Gastrocnemius medialis (tissue), 4 donors: ENCODE measurements around the gene PAPSS1. TPM values are rescaled to one million over a fixed set of nuclear protein-coding genes. Genes with fewer than 3 reads are reported as not detected.

Experiments used
- ATAC-seq, 2 donors: fragments of 150-250 bp; one replicate each; pipeline ENCODE4 v1.9.1; 2016
- DNase-seq, 2 donors: peaks; one replicate each; pipeline ENCODE4 v3.0.0-alpha.2; 2019
- H3K27ac ChIP-seq, 4 donors: fragments of 200-600 bp; sonication (generic); 1 replicate in 1 of 4; 2 replicates in 3 of 4; pipeline ENCODE4 v1.5.1; 2016 to 2018; ENCODE audit warnings: mild to moderate bottlenecking in 2 of 4, moderate library complexity in 1 of 4
- H3K27me3 ChIP-seq, 3 donors: fragments of 200-600 bp; sonication (generic) in 2 of 3; 1 replicate in 1 of 3; 2 replicates in 2 of 3; pipeline versions ENCODE4 v1.5.1 to v1.6.0; 2016 to 2019; ENCODE audit warnings: mild to moderate bottlenecking in 1 of 3, moderate library complexity in 1 of 3
- H3K36me3 ChIP-seq, 2 donors: fragments of 200-600 bp; sonication (generic) in 1 of 2; one replicate each; pipeline ENCODE4 v1.5.1; 2017 to 2018
- H3K4me1 ChIP-seq, 2 donors: fragments of 200-600 bp; sonication (generic) in 1 of 2; one replicate each; pipeline ENCODE4 v1.5.1; 2016 to 2017; ENCODE audit warnings: mild to moderate bottlenecking in 2 of 2
- H3K4me3 ChIP-seq, 4 donors: fragments of 200-600 bp; sonication (generic) in 3 of 4; 1 replicate in 1 of 4; 2 replicates in 3 of 4; pipeline ENCODE4 v1.5.1; 2016 to 2019; ENCODE audit warnings: mild to moderate bottlenecking in 2 of 4
- H3K9me3 ChIP-seq, 3 donors: fragments of 200-600 bp; sonication (generic) in 2 of 3; 1 replicate in 1 of 3; 2 replicates in 2 of 3; pipeline ENCODE4 v1.5.1; 2016 to 2019
- POLR2A ChIP-seq, 2 donors: fragments of 450-650 bp; IDR thresholded peaks; one replicate each; pipeline ENCODE4 v1.6.1; 2017; ENCODE audit warnings: antibody characterized with exemption in 2 of 2, mild to moderate bottlenecking in 2 of 2, moderate library complexity in 2 of 2
- in situ Hi-C, 4 donors: fragments of 200-750 bp; cut with MboI; loops; one replicate each; pipeline versions ENCODE4 v1.15.0 to v1.8.0; 2017; ENCODE audit warnings: low sequenced_read_pairs in 4 of 4
- intact Hi-C: fragments of 100-400 bp; cut with DNase I; formaldehyde crosslinking; loops from one replicate; pipeline ENCODE4 v1.15.1; 2023; ENCODE audit warnings: low total_unique reads
- total RNA-seq, 4 donors: library from RNA; depleted of rRNA; stranded (reverse); fragments of >200 nt; gene quantifications; one replicate each; pipeline versions ENCODE4 v1.1.0 to v1.2.3, GENCODE V29; 2016
- TF ChIP-seq, protein P1 (sequence below), 5 experiments: fragments of 450-650 bp in 3 of 5; fragments of 200-600 bp in 2 of 5; sonication (generic) in 2 of 5; IDR thresholded peaks in 4 of 5; conservative IDR thresholded peaks in 1 of 5; 1 replicate in 4 of 5; 2 replicates in 1 of 5; pipeline ENCODE4 v1.5.1; 2016 to 2019; ENCODE audit warnings: antibody characterized with exemption in 5 of 5, mild to moderate bottlenecking in 3 of 5, moderate library complexity in 3 of 5

PAPSS1 gene
- total RNA-seq, 4 donors from 2014 or later, result 3.7 to 7.0 (median 5.9) TPM

DNA sequence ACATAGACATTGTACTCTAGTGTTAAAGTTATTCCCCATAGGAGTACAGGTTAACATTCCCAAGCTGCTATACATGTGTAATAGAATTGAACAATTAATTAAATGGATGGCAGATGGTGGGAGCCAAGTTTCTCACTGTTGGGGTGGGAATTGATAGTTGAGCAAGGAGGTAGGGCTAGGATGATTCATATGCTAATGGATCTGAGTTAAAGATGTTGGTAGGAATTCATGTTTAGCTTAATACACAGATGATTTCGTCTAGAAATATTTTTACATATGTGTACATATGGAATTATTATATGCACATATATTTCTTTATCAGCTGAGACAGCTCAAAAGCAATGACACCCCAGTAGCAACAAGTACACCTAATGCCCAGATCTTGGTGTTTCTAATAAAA, 26.1 kb upstream of the PAPSS1 start:
- H3K4me3 ChIP-seq, result no peak overlapping the region
- intact Hi-C loops (no loop called here), in situ Hi-C loops (no loop called here)
- no peak for TF ChIP-seq POLR2A (IDR thresholded peaks at IDR 0.05)
- TF ChIP-seq, protein P1, sequence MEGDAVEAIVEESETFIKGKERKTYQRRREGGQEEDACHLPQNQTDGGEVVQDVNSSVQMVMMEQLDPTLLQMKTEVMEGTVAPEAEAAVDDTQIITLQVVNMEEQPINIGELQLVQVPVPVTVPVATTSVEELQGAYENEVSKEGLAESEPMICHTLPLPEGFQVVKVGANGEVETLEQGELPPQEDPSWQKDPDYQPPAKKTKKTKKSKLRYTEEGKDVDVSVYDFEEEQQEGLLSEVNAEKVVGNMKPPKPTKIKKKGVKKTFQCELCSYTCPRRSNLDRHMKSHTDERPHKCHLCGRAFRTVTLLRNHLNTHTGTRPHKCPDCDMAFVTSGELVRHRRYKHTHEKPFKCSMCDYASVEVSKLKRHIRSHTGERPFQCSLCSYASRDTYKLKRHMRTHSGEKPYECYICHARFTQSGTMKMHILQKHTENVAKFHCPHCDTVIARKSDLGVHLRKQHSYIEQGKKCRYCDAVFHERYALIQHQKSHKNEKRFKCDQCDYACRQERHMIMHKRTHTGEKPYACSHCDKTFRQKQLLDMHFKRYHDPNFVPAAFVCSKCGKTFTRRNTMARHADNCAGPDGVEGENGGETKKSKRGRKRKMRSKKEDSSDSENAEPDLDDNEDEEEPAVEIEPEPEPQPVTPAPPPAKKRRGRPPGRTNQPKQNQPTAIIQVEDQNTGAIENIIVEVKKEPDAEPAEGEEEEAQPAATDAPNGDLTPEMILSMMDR (IDR thresholded peaks at IDR 0.05 in 4 of 5, conservative IDR thresholded peaks at IDR 0.05 in 1 of 5), result no peak
- ATAC-seq, result no peak
- H3K36me3 ChIP-seq, result no peaks in the 10 kb centered on the region
- no peaks in the 10 kb centered on the region for H3K27me3 ChIP-seq
- no peak for DNase-seq
- H3K9me3 ChIP-seq, result no peaks in the 10 kb centered on the region
- H3K4me1 ChIP-seq, result peaks cover 6% of the 10 kb centered on the region in 2 donors
- no peak overlapping the region for H3K27ac ChIP-seq

DNA sequence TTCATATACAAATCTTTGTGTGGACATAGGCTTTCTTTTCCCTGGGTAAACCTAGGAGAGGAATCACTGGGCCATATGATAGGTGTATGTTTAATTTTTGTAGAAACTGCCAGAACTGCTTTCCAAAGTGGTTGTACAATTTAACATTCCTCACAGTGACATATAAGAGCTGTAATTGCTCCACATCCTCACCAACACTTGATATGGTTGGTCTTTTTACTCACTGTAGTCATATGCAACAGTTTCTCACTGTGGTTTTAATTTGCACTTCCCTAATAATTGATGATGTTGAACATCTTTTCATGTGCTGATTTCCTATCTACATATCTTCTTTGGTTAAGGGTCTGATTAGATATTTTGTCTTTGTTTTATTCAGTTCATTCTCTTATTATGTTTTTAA, 24.5 kb upstream of the PAPSS1 start:
- H3K36me3 ChIP-seq, result no peaks in the 10 kb centered on the region
- ATAC-seq, result no peak
- no peaks in the 10 kb centered on the region for H3K27me3 ChIP-seq
- H3K27ac ChIP-seq, result no peak overlapping the region
- in situ Hi-C loops, result no loop called here
- no peaks in the 10 kb centered on the region for H3K9me3 ChIP-seq
- intact Hi-C loops, result no loop called here
- no peak overlapping the region for H3K4me3 ChIP-seq
- DNase-seq, result no peak
- TF ChIP-seq, protein P1 (IDR thresholded peaks at IDR 0.05 in 4 of 5, conservative IDR thresholded peaks at IDR 0.05 in 1 of 5), result no peak
- no peak for TF ChIP-seq POLR2A (IDR thresholded peaks at IDR 0.05)
- peaks cover 10 to 18% of the 10 kb centered on the region in 2 donors for H3K4me1 ChIP-seq

DNA sequence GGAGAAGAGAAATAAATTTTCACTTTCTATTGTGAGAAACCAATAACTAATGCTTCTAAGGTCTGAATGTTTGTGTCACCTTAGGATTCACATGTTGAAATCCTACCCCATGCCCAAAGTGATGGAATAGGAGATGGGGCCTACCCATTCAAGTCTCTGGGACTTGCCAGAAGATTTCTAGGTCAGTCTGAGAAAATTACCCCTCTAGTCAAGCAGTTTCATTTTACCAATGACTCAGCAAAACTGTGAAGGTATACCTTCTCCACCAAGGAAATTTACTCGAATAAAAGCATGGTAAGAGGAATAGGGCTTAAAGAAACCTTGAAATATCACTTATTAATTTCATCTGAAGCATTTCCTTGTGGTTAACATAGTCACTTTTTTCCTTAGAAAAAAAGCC, 23.5 kb upstream of the PAPSS1 start:
- H3K36me3 ChIP-seq, result no peaks in the 10 kb centered on the region
- H3K4me1 ChIP-seq, result peaks cover 10 to 18% of the 10 kb centered on the region in 2 donors
- no peak for DNase-seq
- TF ChIP-seq, protein P1 (IDR thresholded peaks at IDR 0.05 in 4 of 5, conservative IDR thresholded peaks at IDR 0.05 in 1 of 5), result no peak
- peak overlapping the region; percentile 9 to 44 (median 23) for H3K27ac ChIP-seq
- no peak overlapping the region for H3K4me3 ChIP-seq
- in situ Hi-C loops, result no loop called here
- intact Hi-C loops, result no loop called here
- H3K9me3 ChIP-seq, result no peaks in the 10 kb centered on the region
- ATAC-seq, result peak in 1 of 2 donors; percentile 53
- H3K27me3 ChIP-seq, result no peaks in the 10 kb centered on the region

DNA sequence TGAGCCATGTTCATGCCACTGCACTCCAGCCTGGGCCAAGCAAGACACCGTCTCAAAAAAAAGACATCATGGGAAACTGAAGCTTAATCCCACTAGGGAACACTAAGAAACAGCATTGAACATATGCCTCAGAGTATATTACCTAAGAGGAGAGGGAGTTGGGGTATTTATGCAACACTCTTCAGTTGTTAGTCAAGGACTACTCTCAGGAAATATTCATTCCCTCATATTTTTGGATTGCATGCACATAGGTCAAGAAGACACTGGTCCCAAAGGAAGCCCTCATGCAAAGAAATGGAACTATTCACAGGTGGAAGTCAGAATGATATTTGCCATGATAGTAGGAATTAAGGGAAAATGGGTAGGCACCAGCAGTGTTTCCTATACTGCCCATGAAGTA, 22.8 kb upstream of the PAPSS1 start:
- Histone ChIP-seq H3K27ac (no peak overlapping the region), H3K27me3 (no peaks in the 10 kb centered on the region), H3K4me3 (no peak overlapping the region), H3K36me3 (no peaks in the 10 kb centered on the region), H3K9me3 (no peaks in the 10 kb centered on the region), H3K4me1 (peaks cover 10 to 18% of the 10 kb centered on the region in 2 donors)
- TF ChIP-seq POLR2A (IDR thresholded peaks at IDR 0.05), result no peak
- TF ChIP-seq, protein P1 (IDR thresholded peaks at IDR 0.05 in 4 of 5, conservative IDR thresholded peaks at IDR 0.05 in 1 of 5), result no peak
- in situ Hi-C loops, result no loop called here
- ATAC-seq, result no peak
- DNase-seq, result no peak
- intact Hi-C loops, result no loop called here

DNA sequence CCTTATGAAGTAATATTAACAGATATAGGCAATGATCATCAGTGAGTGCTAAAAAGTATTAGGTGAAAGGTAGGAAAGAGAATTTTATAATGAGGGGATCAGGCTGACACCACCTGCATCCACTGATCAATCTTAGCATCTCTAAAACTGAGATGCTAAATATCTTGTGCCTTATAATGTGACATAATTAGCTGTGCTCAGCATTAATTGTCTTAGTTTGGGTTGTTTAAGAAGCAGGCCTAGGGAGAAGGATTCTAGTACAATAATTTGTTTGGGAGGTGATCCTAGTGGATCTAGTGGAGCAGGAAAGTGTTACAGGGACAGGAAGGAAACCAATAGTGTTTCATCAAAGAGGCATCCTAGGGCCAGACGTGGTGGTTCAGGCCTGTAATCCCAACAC, 22.2 kb upstream of the PAPSS1 start:
- intact Hi-C loops (no loop called here), in situ Hi-C loops (no loop called here)
- H3K9me3 ChIP-seq, result no peaks in the 10 kb centered on the region
- peak overlapping the region in 2 of 4 donors; percentile 63 to 77 for H3K27ac ChIP-seq
- peaks cover 10 to 24% of the 10 kb centered on the region in 2 donors for H3K4me1 ChIP-seq
- H3K4me3 ChIP-seq, result no peak overlapping the region
- H3K27me3 ChIP-seq, result no peaks in the 10 kb centered on the region
- ATAC-seq (no peak), DNase-seq (no peak)
- TF ChIP-seq, protein P1 (IDR thresholded peaks at IDR 0.05 in 4 of 5, conservative IDR thresholded peaks at IDR 0.05 in 1 of 5), result no peak
- no peaks in the 10 kb centered on the region for H3K36me3 ChIP-seq
